Measurements from ENCODE around the gene PRDM5.

PRDM5 gene

DNA sequence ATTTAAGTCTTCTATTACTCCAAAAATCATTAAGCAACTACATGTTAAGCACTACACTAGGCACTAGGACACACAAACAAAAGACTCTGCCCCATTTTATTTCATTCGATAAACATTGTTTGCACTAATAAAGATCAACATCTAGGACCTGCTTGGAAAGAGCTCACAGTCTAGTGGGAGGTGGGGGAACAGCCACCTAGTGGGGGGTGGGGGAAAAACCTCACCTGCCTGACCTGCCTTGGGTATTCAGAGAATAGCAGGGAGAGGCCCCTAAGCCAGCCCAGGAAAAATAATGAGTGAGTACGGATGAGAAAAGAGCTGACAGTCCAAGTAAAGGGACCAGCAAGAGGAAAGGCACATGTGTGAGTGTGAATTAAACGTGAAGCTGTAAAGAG lies 52.2 kb downstream of the PRDM5 start:
- TF ChIP-seq FOXP2 (optimal IDR thresholded peaks at IDR 0.05; ENCODE audit: borderline replicate concordance, extremely low read depth, extremely low read length, insufficient read depth): no peak
- TF ChIP-seq POLR2AphosphoS5 (IDR thresholded peaks at IDR 0.05; ENCODE audit: low read depth, low read length): no peak
- TF ChIP-seq, protein P1, sequence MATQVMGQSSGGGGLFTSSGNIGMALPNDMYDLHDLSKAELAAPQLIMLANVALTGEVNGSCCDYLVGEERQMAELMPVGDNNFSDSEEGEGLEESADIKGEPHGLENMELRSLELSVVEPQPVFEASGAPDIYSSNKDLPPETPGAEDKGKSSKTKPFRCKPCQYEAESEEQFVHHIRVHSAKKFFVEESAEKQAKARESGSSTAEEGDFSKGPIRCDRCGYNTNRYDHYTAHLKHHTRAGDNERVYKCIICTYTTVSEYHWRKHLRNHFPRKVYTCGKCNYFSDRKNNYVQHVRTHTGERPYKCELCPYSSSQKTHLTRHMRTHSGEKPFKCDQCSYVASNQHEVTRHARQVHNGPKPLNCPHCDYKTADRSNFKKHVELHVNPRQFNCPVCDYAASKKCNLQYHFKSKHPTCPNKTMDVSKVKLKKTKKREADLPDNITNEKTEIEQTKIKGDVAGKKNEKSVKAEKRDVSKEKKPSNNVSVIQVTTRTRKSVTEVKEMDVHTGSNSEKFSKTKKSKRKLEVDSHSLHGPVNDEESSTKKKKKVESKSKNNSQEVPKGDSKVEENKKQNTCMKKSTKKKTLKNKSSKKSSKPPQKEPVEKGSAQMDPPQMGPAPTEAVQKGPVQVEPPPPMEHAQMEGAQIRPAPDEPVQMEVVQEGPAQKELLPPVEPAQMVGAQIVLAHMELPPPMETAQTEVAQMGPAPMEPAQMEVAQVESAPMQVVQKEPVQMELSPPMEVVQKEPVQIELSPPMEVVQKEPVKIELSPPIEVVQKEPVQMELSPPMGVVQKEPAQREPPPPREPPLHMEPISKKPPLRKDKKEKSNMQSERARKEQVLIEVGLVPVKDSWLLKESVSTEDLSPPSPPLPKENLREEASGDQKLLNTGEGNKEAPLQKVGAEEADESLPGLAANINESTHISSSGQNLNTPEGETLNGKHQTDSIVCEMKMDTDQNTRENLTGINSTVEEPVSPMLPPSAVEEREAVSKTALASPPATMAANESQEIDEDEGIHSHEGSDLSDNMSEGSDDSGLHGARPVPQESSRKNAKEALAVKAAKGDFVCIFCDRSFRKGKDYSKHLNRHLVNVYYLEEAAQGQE (IDR thresholded peaks at IDR 0.05; ENCODE audit: insufficient read depth in 1 of 2, low read depth in 2 of 2, low read length in 2 of 2): no peak

DNA sequence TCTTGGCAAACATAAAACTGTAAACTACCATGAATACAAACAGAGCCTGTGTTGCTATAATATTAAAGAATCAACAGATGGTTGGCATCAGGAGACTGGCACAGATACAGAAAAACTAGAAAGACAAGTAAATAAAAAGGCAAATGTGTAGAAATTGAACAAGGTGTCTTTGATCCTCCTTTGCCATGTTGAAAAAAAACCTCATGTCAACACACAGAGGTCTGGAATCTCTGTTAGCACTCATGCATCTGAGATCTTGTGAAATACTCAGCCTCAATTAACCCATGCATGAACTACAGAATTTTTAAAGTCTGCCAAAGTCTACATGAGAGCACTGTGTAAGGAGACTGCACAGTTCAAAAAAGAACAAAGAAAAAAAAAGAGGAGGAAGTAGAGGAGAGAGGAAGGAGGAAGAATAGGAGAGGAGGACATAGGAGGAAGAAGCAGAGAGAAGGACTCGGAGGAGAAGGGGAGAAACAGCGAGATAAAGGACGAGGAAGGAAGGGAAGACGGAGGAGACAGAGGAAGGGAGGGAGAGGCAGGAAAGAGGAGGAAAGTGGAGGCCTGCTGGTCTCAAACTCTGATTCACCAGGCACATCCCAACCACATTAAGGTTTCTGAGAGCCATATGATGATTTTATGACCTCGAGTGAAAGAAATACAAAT lies 52.8 kb downstream of the PRDM5 start:
- TF ChIP-seq FOXP2 (optimal IDR thresholded peaks at IDR 0.05; ENCODE audit: borderline replicate concordance, extremely low read depth, extremely low read length, insufficient read depth) (no peak), SIN3A (IDR thresholded peaks at IDR 0.05; ENCODE audit: borderline replicate concordance, insufficient read depth, low read length) (no peak), TAF1 (IDR thresholded peaks at IDR 0.05; ENCODE audit: borderline replicate concordance, insufficient read depth, low read length) (no peak), POLR2AphosphoS5 (IDR thresholded peaks at IDR 0.05; ENCODE audit: low read depth, low read length) (no peak)
- TF ChIP-seq, protein P1 (IDR thresholded peaks at IDR 0.05; ENCODE audit: insufficient read depth in 1 of 2, low read depth in 2 of 2, low read length in 2 of 2): no peak

DNA sequence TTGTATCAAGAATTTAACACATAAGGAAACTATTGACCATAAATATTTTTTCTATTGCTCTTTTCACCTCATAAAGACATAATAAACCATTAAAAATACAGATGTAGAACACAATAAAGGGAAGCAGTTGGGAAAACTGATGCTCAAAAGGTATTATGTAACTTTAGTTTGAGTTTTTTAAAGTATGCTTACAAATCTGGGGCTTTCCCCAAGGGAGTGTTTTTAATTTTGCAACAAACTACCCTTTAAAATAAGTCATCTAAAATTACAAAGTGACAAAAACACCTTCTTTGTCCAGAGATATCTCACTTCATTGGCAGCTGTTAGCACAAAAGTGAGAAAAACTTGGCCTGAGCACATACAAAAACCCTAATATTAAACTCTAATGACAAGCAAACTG lies 55.0 kb downstream of the PRDM5 start:
- TF ChIP-seq TAF1 (IDR thresholded peaks at IDR 0.05; ENCODE audit: borderline replicate concordance, insufficient read depth, low read length): no peak
- no peak for TF ChIP-seq FOXP2 (optimal IDR thresholded peaks at IDR 0.05; ENCODE audit: borderline replicate concordance, extremely low read depth, extremely low read length, insufficient read depth)
- no peak for TF ChIP-seq SIN3A (IDR thresholded peaks at IDR 0.05; ENCODE audit: borderline replicate concordance, insufficient read depth, low read length)
- no peak for TF ChIP-seq POLR2AphosphoS5 (IDR thresholded peaks at IDR 0.05; ENCODE audit: low read depth, low read length)
- TF ChIP-seq, protein P1 (IDR thresholded peaks at IDR 0.05; ENCODE audit: insufficient read depth in 1 of 2, low read depth in 2 of 2, low read length in 2 of 2): no peak

DNA sequence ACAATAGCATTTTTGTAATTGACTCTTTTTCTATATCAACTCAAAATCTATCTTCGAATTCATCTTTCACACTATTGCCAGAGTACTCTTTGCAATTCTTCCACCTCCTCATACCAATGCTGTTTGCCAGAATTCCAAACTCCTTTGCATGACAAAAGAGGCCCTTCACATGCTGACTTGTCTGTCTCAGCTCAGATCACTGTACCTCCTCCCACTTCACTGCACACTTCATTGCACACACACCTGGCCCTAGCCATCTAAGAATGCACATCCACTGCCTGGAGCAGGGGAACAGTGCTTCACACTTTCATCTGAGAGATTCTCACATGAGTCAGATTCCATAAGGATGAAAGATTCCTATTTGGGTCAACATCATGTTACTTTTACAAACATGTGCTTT lies 56.5 kb downstream of the PRDM5 start:
- TF ChIP-seq SIN3A (IDR thresholded peaks at IDR 0.05; ENCODE audit: borderline replicate concordance, insufficient read depth, low read length): no peak
- TF ChIP-seq, protein P1 (IDR thresholded peaks at IDR 0.05; ENCODE audit: insufficient read depth in 1 of 2, low read depth in 2 of 2, low read length in 2 of 2): no peak

DNA sequence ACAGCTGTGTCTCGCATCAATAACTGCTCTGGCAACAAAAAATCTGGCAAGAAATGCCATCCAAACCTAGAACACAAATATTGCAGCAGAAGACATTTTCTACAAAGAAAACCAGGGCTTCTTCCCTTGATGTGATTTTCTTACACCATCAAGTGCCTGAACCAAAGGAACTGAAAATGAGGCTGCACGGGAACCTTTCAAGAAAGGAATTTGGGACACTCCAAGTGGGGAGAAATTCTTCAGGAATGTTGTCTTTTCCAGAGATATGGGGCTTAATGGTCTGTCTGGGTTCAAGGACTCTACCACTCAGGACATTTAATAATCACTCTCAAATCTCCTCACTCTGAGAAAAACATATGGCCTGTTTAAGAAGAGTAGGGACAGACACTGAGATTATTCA lies 57.6 kb downstream of the PRDM5 start:
- TF ChIP-seq FOXP2 (optimal IDR thresholded peaks at IDR 0.05; ENCODE audit: borderline replicate concordance, extremely low read depth, extremely low read length, insufficient read depth) (no peak), POLR2AphosphoS5 (IDR thresholded peaks at IDR 0.05; ENCODE audit: low read depth, low read length) (no peak), TAF1 (IDR thresholded peaks at IDR 0.05; ENCODE audit: borderline replicate concordance, insufficient read depth, low read length) (no peak), SIN3A (IDR thresholded peaks at IDR 0.05; ENCODE audit: borderline replicate concordance, insufficient read depth, low read length) (no peak)
- TF ChIP-seq, protein P1 (IDR thresholded peaks at IDR 0.05; ENCODE audit: insufficient read depth in 1 of 2, low read depth in 2 of 2, low read length in 2 of 2): no peak
